NCI-H2196 treated with DMSO at 0.1 percent for 48 hours (cell line): ENCODE data around the gene CLCN1.

ENCODE experiments used
- DNase-seq: peaks from one replicate; lab custom pipeline; 2025; ENCODE audit not compliant: unreplicated experiment; lab: John Stamatoyannopoulos, UW

The CLCN1 gene

DNA sequence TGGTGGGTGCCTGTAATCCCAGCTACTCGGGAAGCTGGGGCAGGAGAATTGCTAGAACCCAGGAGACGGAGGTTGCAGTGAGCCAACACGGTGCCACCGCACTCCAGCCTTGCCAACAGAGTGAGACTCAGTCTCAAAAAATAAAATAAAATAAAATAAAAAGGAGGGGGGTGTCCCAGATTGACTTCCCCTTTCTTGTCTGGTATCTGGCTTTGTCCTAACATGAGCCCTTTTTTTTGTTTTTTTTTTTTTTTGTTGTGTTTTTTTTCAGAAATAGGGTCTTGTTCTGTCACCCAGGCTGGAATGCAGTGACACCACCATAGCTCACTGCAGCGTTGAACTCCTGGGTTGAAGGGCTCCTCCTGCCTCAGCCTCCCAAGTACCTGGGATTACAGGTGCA, 23.0 kb upstream of the CLCN1 start:
- no peak for DNase-seq

DNA sequence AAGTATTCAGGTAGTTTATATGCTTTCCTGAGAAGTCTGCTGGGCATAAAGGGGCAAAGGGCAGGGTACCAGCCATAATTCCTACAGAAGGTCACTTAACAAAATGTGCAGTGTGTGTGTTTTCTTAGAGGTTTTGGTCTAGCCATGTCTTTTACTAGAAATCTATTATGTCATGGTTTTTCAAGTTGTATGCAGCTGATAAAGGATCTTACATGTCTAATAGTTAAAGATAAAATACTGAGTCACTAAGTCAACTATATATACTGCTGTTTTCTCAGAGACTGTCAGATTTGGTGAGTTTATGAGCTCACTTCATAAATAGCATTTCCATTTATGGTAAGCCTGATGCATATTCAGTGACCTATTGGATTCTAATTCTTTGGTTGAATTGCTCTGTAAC, 20.0 kb upstream of the CLCN1 start:
- DNase-seq, result no peak

DNA sequence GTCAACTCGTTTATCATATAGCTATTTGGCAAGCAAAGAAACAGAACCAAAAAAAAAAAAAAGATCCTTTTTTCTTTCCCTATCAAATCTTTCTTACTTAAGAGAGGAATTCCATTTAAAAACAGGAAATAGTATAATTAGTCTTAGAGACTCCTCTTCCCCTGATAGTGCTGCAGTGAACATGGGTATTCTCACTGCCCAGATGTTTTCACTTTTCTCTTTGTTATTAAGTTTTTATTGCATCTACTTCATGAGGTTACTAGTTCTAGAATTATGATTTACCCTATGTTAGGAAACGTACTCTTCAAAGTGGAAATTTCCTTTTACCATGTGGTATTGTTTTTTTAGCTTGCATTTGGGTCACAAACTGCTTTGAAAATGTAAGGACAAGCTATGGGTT, 19.2 kb upstream of the CLCN1 start:
- no peak for DNase-seq

DNA sequence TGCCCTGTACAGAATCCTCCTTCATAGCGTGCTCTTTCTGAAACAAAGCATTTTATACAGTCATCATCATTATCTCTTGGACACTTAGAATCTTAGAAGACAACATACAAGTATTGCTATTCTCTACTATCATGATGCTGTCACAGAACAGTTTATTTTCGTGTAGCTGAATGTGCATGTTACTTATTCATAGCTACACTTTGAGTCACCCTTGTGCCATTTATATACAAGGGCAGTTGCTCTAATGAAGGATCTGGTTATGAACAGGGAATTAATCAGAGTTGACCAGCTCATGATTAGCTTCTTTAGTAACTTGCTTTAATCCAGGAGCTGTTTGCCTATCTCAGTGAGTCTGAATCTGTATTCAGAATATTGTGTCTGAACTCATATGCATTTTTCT, 16.6 kb upstream of the CLCN1 start:
- no peak for DNase-seq

DNA sequence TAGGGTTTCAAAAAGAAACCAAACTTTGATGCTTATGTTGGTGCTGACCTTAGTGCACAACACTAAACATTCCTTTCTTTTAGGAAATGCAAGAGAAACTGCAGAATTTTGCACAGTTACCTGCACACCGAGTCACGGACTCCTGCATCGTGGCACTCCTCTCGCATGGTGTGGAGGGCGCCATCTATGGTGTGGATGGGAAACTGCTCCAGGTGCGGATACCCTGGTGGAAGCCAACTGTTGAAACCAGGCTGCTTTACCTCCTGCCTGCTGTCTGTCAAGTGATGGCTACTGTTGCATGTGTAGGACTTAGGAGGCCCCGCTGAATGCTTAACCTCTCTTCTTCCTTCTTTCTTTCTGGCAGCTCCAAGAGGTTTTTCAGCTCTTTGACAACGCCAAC, 16.1 kb upstream of the CLCN1 start:
- peak; percentile 4 for DNase-seq

DNA sequence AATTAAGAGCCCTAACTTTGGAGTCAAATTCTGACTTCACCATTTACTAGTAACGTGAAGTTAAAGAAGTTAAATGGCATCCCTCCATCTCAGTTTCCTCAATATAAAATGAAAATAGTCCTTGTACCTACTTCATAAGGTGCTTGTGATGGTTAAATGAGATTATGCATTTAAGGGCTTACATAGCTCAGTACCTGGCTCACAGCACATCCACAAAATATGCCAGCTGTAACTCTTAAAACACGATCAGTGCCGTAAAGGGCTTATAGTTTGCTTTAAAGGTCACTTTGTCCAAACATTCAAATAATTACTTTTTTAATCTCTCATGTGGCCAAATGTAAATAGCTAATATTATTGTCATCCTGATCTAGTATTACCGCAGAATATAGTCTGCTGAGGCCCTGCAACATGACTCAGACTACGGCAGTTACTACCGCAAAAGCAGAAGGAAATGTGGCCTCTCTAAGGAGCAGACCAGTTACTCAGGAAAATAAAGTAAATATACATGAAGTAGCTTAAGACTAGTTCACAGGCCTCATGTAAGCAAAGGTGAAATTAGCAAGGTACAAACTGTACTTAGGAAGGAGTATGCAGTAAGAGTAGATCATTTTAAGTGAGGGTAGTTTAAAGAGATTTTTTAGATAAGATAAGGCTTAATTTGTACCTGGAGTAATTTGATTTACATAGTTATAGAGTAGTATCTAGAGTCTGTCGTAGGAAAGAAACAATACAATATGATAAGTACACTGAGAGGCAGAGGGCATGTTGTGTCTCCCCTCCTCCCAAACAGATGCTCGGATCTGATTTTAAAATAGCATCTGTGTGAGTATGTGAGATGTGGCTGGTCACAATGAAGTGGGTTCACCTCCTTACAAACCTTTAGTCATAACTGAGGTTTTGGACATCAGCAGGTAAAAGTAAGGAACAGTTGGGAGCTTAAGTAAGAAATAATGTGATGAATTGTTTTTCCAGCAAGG, 14.7 kb upstream of the CLCN1 start:
- no peak for DNase-seq

DNA sequence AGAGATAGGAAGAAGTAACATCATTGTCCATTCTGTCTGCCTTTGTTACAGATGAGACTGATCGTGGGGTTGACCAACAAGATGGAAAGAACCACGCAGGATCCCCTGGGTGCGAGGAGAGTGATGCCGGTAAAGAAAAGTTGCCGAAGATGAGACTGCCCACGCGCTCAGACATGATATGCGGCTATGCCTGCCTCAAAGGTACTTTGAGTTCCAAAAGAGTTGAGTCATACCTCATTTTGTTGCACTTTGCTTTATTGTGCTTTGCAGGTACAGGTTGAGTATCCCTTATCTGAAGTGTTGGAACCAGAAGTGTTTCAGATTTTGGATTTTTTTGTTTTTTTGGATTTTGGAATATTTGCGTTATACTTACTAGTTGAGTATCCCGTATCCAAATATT, 12.2 kb upstream of the CLCN1 start:
- no peak for DNase-seq

DNA sequence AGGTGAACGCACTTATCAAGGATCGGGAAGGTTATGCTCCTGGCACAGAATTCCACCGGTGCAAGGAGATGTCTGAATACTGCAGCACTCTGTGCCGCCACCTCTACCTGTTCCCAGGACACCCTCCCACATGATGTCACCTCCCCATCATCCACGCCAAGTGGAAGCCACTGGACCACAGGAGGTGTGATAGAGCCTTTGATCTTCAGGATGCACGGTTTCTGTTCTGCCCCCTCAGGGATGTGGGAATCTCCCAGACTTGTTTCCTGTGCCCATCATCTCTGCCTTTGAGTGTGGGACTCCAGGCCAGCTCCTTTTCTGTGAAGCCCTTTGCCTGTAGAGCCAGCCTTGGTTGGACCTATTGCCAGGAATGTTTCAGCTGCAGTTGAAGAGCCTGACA, 11.0 kb upstream of the CLCN1 start:
- no peak for DNase-seq

DNA sequence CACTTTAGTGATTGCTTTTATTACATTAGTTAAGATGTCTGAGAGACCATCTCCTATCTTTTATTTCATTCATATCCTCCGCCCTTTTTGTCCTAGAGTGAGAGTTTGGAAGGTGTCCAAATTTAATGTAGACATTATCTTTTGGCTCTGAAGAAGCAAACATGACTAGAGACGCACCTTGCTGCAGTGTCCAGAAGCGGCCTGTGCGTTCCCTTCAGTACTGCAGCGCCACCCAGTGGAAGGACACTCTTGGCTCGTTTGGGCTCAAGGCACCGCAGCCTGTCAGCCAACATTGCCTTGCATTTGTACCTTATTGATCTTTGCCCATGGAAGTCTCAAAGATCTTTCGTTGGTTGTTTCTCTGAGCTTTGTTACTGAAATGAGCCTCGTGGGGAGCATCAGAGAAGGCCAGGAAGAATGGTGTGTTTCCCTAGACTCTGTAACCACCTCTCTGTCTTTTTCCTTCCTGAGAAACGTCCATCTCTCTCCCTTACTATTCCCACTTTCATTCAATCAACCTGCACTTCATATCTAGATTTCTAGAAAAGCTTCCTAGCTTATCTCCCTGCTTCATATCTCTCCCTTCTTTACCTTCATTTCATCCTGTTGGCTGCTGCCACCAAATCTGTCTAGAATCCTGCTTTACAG, 10.4 kb upstream of the CLCN1 start:
- peak; percentile 46 for DNase-seq

DNA sequence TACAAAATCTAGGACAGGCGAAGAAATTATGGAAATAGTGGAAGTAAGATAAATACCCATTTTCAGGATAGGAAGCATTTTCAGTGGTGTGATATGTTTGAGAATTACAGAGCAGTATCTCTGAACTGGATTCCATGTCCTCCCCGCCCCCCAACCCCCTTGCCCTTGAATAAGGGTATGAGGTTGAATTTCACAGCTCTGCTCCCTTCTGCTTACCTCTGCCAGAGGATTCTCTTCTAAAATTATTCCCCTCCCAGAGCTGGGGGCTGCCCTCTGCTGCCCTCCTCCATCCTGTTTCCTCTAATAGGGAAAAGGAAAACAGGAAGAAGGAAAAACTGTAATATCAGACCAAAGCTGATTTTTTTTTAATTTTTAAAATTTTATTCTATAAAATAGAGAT, 7.3 kb upstream of the CLCN1 start:
- DNase-seq, result no peak

DNA sequence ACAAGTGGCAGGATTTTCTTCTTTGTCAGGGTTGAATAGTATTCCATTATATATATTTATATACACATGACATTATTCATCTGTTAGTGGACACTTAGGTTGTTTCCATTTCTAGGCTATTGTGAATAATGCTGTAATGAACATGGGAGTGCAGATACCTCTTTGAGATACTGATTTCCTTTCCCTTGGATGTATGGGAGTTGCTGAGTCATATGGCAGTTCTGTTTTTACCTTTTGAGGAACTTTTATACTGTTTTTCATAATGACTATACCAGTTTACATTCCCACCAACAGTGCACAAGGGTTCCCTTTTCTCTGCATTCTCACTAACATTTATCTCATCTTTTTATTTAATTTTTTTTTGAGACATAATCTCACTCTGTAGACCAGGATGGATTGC, 1.8 kb upstream of the CLCN1 start:
- DNase-seq, result no peak

DNA sequence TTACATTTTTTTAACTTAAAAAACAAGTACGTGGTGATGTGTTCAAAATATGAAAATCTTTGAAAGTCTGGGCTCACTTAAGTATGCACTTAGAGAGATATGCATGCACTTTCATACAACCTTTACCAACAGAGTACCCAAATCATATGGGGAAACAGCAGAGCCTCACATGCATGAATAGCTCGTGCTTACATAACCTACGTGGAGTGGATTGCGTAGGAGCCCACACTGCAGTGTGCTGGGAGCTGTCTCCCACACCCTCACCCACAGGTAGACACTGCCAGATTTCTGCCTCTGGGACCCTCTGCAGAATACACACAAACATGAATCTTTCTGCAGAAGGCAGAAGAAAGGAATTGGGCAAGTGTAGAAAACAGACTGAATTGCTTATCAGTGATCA, 581 bp downstream of the CLCN1 start:
- no peak for DNase-seq

DNA sequence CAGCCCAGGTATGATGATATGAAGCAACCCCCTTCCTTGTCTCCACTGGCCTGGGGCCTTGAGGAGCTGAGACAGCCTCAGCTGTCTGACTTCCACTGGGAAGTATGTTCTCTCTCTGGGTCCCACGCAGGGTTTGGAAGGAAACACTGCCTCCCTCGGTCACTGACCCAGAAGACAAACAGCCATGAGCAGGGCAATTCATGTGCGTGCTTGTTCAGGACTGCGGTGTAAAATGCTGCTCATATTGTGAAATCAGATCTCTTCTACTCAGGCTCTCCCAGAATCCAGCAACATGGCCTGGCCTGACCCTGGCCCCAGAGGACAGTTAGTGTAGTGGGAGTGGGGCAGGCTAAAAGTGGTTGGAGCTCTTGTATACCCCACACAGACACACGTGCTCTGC, 2.8 kb downstream of the CLCN1 start:
- no peak for DNase-seq

DNA sequence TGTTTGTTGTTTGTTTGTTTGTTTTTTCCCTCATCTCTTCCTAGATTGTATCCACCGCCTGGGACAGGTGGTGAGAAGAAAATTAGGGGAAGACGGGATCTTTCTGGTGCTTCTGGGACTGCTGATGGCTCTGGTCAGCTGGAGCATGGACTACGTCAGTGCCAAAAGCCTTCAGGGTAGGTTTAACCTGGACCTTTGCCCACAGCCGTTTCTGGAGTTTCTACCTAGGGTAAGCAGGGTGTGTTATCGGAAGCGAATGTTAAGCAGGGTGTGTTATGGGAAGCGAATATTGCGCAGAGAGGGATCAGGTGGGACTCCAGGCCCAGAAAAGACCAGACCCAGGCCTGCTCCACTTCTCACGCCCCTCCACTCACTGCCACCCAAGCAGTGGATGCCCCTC, 4.7 kb downstream of the CLCN1 start:
- no peak for DNase-seq

DNA sequence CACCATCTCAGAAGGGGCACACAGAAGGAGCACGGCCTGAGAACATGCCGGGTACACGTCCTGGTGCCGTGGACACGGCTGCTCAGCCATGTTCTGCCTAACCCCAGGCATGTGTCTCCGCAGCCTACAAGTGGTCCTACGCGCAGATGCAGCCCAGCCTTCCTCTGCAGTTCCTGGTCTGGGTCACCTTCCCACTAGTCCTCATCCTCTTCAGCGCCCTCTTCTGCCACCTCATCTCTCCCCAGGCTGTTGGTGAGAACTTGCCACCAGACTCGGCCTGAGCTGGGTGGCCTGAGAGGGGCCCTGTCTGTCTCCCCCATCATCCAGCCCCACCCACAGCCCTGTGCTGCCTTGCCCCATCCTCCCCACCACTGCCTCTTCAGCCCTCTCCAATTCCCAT, 5.3 kb downstream of the CLCN1 start:
- DNase-seq, result no peak

DNA sequence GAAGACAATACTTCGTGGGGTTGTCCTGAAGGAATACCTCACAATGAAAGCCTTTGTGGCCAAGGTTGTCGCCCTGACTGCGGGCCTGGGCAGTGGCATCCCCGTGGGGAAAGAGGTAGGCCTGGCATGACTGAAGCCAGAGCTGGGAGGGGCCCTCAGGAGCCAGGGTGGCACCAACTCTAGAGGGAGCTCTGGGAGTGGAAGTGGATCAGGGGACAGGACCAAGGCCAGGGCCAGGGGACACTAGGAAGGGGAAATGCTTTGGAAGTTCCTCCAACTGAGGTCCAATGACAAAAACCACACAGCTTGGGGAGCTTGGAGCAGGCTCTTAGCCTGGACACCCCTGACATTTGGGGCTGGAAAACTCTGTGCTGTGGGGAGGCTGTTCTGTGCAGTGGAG, 5.8 kb downstream of the CLCN1 start:
- DNase-seq, result no peak

DNA sequence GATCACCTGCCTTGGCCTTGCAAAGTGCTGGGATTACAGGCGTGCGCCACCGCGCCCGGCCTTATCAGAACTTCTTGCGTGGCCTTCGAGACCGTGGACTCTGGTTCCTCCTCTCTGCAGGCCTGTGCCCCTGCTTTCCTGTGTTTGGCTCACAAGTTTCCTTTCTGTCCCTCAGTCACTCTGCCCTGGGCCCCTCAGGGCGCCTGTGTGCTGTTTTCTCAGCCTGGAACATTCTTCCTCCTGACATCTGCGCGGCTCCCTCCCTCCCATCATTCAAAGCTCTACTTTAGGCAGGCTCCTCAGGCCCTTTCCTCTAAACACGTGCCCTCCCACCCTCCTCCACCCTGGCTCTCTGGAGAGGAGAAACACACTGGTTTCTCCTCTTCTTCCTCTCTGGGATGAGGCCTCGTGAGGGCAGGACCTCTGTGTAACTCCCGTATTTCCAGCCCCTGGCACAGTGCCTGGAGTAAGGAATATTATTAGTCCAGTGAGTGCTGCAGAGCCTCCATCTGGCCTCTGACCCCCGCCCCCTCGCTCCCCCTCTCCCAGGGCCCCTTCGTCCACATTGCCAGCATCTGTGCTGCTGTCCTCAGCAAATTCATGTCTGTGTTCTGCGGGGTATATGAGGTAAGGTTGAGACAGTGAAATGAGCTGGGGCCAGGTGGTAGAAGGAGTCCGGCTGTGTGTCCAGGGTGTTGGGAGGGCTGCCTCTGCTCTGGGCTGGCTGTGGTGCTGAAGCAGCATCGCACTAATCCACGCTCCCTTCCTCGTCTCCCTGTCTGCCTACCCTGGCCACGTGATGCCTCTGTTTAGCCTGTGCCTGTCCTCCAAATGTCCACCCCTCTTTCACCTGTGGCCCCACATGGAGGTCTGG, 7.1 kb downstream of the CLCN1 start:
- no peak for DNase-seq

DNA sequence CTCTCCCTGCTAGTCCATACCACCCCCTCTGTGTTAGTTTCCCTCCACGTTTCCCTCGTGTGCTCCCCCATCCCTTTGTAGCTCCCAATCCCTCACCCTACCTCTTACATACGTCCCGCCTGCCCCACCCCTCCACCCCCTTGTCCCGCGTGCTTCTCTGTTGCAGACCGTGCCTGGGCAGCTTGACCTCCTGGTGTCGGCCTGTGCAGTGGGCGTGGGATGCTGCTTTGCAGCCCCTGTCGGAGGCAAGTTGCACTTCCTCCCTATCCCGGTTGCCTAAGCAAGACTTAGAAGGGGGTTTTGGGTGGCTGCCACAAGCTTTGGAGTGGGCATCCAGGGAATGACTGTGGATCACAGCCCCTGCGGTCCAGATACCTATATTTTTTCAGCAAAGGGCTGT, 7.7 kb downstream of the CLCN1 start:
- DNase-seq, result no peak

DNA sequence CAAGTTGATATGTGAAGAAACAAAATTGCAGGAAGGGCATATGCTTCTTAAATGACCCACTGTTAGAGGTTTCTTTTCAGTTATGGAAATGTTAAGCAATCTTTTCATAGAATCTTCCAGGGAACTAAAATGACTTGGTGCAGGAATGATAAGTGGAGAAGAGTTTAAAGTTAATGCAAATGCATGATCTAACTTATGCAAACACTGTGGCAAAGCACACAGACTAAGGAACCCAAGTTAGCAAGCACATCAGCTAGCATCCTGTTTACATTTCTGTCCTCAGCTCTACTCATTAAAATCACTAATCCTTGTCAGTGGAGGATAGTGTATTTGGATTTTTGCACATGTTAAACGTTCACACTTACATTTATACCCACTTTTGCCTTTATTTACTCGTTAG, 9.3 kb downstream of the CLCN1 start:
- DNase-seq, result no peak

DNA sequence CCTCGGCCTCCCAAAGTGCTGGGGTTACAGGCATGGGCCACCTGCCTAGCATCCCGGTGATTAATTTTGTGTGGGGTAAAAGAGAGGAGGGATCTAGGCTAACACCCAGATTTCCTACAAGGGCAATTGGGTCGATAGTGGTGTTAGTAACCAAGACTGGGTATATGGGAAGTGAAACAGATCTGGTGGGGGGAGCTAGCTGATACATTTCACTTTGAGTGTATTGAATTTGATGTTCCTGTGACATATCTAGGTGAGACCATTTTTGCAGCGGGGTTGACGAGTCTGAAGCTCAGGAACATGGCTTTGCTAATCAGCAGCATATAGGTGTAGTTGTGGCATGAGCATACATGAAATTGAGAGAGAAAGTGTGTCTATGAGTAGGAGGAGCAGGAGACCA, 12.0 kb downstream of the CLCN1 start:
- DNase-seq, result no peak

DNA sequence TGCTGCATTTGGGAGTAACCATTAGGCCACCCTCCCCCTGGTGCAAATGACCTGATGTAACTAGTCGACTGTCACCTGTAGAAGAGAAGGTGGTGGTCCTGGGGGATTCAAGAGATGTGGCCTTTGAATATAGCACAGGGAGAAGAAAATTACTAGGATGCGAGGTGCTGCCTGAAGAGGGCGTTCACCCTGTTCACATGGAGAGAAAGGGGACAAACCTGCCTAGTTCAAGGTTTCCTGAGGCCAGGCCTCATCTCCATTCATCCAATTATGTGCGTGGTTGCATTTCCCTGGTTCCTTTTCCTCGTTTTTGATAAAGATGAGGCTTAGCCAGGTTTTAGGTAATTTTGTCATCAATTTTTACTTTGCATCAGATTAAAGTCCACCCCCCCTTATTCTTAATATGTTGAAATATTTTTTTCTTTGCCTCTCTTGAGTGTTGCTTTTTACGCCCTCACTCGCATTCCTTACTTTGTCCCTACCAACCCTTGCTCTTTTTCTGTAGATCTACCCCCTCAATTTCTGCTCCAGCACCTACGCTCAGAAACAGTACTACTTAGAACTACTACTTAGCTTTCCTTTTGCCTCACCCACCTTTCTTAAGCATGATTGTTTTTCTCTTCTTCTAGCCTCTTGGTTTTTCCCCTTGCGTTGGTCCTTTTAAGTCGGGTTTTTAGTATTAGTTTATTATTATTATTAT, 13.7 kb downstream of the CLCN1 start:
- DNase-seq, result no peak
